Retinal pigment epithelial cell (primary cell): ENCODE measurements around the gene RAET1G.
"Not testable (repeated sequence)": the region's sequence is repeated elsewhere in the genome, so short reads cannot be mapped to it uniquely, and the experiment has no call there.

Experiments used
- DNase-seq: peaks from one replicate; pipeline ENCODE4 v3.0.0-alpha.2; 2010; ENCODE audit warnings: low read depth
- H3K4me3 ChIP-seq: 2 replicates; pipeline ENCODE4 v1.5.1; 2011; ENCODE audit warnings: mild to moderate bottlenecking, low read length, control low read depth, moderate library complexity
- CTCF ChIP-seq: conservative IDR thresholded peaks from 2 replicates; pipeline ENCODE4 v1.5.1; 2011; ENCODE audit warnings: low read depth, low read length, control low read depth, inconsistent platforms

Gene RAET1G

GRCh38 chr6:149953390-149953789 is 30.5 kb upstream of the RAET1G start:
- not testable (repeated sequence) for H3K4me3 ChIP-seq, DNase-seq

- no peak overlapping the region for H3K4me3 ChIP-seq
- TF ChIP-seq CTCF = no peak
- no peak for DNase-seq
Measured at GRCh38 chr6:149951626-149952025, 28.7 kb upstream of the RAET1G start.

GRCh38 chr6:149951096-149951495 is 28.2 kb upstream of the RAET1G start:
- H3K4me3 ChIP-seq = no peak overlapping the region
- TF ChIP-seq CTCF = no peak
- DNase-seq = no peak

GRCh38 chr6:149950423-149950822 is 27.5 kb upstream of the RAET1G start:
- no peak for TF ChIP-seq CTCF
- no peak for DNase-seq
- H3K4me3 ChIP-seq = no peak overlapping the region

- no peak overlapping the region for H3K4me3 ChIP-seq
- no peak for DNase-seq
- TF ChIP-seq CTCF = no peak
Measured at GRCh38 chr6:149948616-149949015, 25.7 kb upstream of the RAET1G start.

GRCh38 chr6:149948011-149948410 is 25.1 kb upstream of the RAET1G start:
- H3K4me3 ChIP-seq = no peak overlapping the region
- no peak for DNase-seq
- no peak for TF ChIP-seq CTCF

- not testable (repeated sequence) for DNase-seq, H3K4me3 ChIP-seq
Measured at GRCh38 chr6:149947533-149947932, 24.6 kb upstream of the RAET1G start.

GRCh38 chr6:149946631-149947030 is 23.7 kb upstream of the RAET1G start:
- not testable (repeated sequence) for H3K4me3 ChIP-seq, DNase-seq

- not testable (repeated sequence) for DNase-seq, H3K4me3 ChIP-seq
Measured at GRCh38 chr6:149945276-149945675, 22.4 kb upstream of the RAET1G start.

GRCh38 chr6:149943321-149943720 is 20.4 kb upstream of the RAET1G start:
- not testable (repeated sequence) for H3K4me3 ChIP-seq, DNase-seq
